ENCODE data around the gene PEX14.

PEX14 gene

DNA sequence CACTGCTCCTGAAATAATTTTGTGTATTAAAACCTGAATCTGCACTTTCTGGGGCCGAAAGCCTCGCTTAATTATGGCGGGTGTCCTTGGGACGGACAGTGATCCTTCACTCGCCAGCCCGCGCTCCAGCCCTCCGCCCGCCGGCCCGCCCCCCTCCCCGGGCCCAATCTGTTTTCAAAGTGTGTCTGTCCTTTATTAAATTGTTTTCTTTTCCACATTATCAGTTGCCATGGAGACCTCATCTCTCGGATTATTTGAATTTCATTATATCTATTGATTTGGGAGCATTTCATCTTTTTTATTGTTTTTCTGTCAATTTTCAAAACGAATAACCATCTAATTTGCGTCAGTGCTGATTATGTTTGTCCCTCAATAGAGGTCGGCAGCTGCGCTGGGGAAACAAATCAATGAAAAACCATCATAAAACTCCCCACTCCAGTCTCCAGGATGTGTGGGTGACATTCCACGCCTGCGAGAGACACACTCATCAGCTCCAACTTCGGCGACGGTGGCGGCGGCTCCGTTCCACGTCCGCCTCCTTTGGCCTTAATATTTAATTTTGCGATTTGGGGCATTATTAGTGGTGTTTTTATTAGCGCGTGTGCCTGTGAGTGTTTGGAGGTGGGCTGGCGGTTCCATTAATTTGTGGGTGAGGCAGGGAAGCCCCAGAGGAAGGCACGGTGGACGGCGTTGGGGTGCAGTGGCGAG lies 197.7 kb downstream of the PEX14 start:
- peak; percentile 41 for DNase-seq

DNA sequence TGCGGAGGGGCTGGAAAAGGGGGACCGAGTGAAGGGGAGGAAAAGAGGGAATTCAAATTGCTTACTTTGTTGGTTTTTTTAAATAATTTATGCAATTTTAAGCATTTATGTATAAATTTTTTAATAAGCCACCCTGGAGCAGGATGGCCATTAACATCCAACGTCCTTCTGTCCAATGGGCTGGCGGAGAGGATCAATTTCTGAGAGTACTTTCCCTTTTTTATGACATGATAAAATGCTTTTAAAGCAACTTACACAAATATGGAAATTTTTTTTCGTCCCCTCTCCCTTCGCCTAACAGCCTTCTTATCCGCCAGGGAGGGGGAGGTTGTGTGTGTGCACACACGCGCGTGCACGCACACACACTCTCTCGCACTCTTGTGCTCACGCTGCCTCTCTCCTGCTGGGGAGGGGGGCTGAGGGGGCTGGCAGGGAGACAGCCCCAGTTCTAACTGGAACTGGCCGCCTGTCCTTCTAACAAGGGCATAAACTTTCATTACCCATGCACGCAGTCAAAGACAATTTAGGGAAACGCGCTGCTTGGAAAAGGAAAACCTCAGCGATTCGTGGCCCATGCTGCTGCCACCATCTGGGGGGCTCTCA lies 198.5 kb downstream of the PEX14 start:
- DNase-seq = no peak

- DNase-seq = no peak
Observed at GRCh38 chr1:10674222-10674621, 199.5 kb downstream of the PEX14 start.

- no peak for DNase-seq
Observed at GRCh38 chr1:10674700-10675609, 200.2 kb downstream of the PEX14 start.

- DNase-seq = no peak
Observed at GRCh38 chr1:10675813-10676212, 201.1 kb downstream of the PEX14 start.

DNA sequence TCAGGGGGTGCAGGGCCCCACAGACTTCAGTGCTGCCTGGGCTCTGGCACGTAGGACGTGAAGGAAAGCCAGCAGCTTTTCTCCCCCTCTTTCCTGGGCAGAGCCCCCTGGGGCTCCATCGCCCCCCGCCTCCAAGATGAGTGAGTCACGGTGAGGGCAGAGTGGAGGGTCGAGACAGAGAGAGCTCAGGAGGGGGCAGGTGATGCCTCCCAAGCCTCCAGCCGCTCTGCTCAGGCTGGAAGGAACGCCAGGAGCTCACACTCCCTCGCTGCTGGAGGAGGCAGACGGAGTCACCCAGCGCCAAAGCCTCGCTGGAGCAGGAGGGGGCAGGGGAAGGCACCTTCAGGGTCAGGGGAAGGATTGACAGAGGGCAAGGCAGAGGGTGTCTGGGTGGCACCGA lies 202.2 kb downstream of the PEX14 start:
- no peak for DNase-seq

- no peak for DNase-seq
Observed at GRCh38 chr1:10677491-10678391, 203.0 kb downstream of the PEX14 start.

DNA sequence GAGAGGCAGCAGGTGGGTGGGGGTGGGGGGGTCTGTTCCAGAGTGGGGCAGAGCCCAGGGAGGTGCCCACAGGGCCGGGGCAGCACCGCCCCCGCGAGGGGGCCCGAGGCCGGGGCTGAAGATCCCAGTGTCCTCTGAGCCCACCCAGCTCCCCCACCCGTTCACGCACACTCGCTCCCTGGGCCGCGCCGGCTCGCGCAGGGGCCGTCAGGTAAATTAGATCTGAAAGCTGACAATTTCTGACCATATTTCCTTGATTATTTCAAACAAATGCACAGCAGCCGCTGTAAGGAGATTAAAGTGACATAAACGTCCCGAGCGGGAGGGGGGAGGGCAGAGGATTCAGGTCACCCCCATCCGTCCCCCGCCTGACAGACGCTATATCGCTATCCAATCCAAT lies 203.7 kb downstream of the PEX14 start:
- no peak for DNase-seq

DNA sequence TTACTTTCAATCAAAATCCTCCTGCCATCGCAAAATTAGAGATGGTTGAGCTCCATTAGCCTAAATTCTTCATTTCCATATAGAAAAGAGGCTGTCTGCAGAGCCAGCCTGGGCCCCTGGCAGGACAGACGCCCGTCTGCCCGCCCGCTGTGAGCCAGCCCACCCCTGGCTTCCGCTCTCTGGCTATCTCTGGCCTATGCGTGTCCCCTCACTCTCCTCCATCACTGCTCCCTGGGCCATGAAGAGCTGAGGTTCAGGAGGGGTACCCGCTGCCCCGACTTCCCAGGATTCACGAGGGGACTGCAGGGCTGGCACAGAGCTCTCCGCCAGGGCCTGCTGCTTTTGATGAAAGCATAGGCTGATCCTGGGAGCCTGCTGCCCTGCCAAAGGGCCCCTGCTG lies 204.1 kb downstream of the PEX14 start:
- no peak for DNase-seq

DNA sequence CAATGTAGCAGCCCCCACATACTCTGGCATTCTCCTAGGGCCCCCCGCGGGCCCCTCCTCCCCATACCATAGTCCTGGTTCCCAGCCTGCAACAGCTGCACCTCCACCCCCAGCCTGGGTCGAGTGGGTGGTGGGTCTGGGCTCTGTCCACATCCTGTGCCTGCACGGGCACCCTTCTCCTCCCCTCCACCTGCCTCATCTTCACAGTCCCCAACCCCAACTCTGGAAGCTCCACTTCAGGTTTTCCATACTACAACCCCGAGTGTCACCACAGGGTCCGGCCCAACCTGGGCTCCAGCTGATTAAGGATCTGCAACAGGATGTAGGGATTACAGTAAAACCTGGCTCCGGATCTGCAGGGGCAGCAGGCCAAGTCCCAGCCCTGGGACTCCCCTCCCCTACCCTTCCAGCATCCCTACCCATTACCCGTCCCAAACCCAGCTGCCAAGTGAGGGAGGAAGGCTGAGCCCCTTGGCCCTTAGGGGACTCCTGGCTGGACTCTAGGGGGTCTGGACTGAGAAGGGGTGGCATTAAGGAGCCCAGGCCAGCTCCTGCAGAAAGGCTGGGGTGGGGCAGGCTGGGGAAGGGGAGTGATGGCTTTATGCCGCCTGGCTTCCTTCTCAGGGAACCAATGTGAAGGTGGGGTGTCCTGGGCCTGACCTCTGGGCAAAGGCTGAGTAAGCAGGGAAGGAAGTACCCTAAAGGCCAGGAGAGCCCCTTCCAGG lies 204.9 kb downstream of the PEX14 start:
- DNase-seq = peak; percentile 81
